ENCODE measurements around the gene EZR.

GRCh38 chr6:158848490-158848895 lies 29.3 kb upstream of the EZR start:
- TF ChIP-seq CTCF (IDR thresholded peaks at IDR 0.05) (no peak), POLR2AphosphoS5 (IDR thresholded peaks at IDR 0.05) (no peak)
